H1 (cell line): ENCODE data around the gene ADAMTS17. TPM values are rescaled to one million over a fixed set of nuclear protein-coding genes. Genes with fewer than 3 reads are reported as not detected.

Experiments used
- CTCF ChIA-PET: fragments of 300-600 bp; sonication (Branson Sonifier 250); formaldehyde crosslinking; loops from one replicate; lab custom pipeline; 2021; ENCODE audit not compliant: partially characterized antibody; lab: Charles Lee
- POLR2A ChIA-PET: fragments of 300-600 bp; sonication (Branson Sonifier 250); formaldehyde crosslinking; loops from one replicate; lab custom pipeline; 2021; ENCODE audit warnings: inconsistent platforms; ENCODE audit not compliant: partially characterized antibody; lab: Charles Lee
- DNase-seq, 2 experiments: peaks; one replicate each; pipeline versions ENCODE4 v3.0.0 to v3.0.0-alpha.2; 2010 to 2022; ENCODE audit warnings: low spot score in 2 of 2, low read depth in 1 of 2, mixed read lengths in 1 of 2
- FAIRE-seq: peaks from 2 replicates; lab custom pipeline; 2011; peaks lifted over from hg19 to GRCh38; lab: Jason Lieb, UNC
- H2AFZ ChIP-seq: 2 replicates; pipeline ENCODE4 v1.8.1; 2012; ENCODE audit warnings: low read length, inconsistent platforms
- H2AK5ac ChIP-seq: 2 replicates; pipeline ENCODE4 v1.6.1; 2013; ENCODE audit warnings: low read depth, low read length
- H2BK120ac ChIP-seq: replicated peaks from 2 replicates; pipeline ENCODE3; 2013; ENCODE audit warnings: low read depth, low read length, inconsistent platforms
- H2BK12ac ChIP-seq: 2 replicates; pipeline ENCODE4 v1.6.1; 2013; ENCODE audit warnings: low read depth, low read length
- H2BK15ac ChIP-seq: 2 replicates; pipeline ENCODE4 v1.6.1; 2013; ENCODE audit warnings: low read length
- H2BK20ac ChIP-seq: 2 replicates; pipeline ENCODE4 v1.6.1; 2013; ENCODE audit warnings: low read length
- H2BK5ac ChIP-seq: 2 replicates; pipeline ENCODE4 v1.6.1; 2013; ENCODE audit warnings: low read depth, low read length
- H3K14ac ChIP-seq: 2 replicates; pipeline ENCODE4 v1.6.1; 2013; ENCODE audit warnings: inconsistent platforms; ENCODE audit not compliant: insufficient read length
- H3K18ac ChIP-seq: 2 replicates; pipeline ENCODE4 v1.6.1; 2013; ENCODE audit warnings: low read length; ENCODE audit errors: extremely low read depth
- H3K23ac ChIP-seq: 2 replicates; pipeline ENCODE4 v1.6.1; 2013; ENCODE audit warnings: inconsistent platforms; ENCODE audit not compliant: insufficient read length
- H3K23me2 ChIP-seq: 2 replicates; pipeline ENCODE4 v1.6.1; 2013; ENCODE audit warnings: low read depth, low read length
- H3K27ac ChIP-seq: 2 replicates; pipeline ENCODE4 v1.6.1; 2011; ENCODE audit warnings: low read depth, low read length, inconsistent platforms
- H3K27me3 ChIP-seq, 4 experiments: replicated peaks in 1 of 4; 1 replicate in 1 of 4; 2 replicates in 3 of 4; pipeline versions ENCODE4 v1.6.1 to v1.8.1; 2011 to 2013; ENCODE audit warnings: low read length in 3 of 4, mild to moderate bottlenecking in 3 of 4, inconsistent platforms in 2 of 4, mixed read lengths in 2 of 4, moderate library complexity in 1 of 4; ENCODE audit not compliant: control insufficient read depth in 3 of 4, insufficient read depth in 3 of 4; ENCODE audit errors: extremely low read depth in 1 of 4
- H3K36me3 ChIP-seq, 4 experiments: 2 replicates each; pipeline versions ENCODE4 v1.6.1 to v1.8.1; 2011 to 2013; ENCODE audit warnings: mild to moderate bottlenecking in 4 of 4, low read length in 3 of 4, moderate library complexity in 2 of 4, control low read depth in 1 of 4, inconsistent platforms in 1 of 4; ENCODE audit not compliant: insufficient read depth in 4 of 4, control insufficient read depth in 2 of 4
- H3K4ac ChIP-seq: replicated peaks from 2 replicates; pipeline ENCODE3; 2013; ENCODE audit warnings: low read length, low read depth, mixed read lengths, inconsistent platforms; ENCODE audit not compliant: insufficient read length
- H3K4me1 ChIP-seq, 4 experiments: replicated peaks in 1 of 4; 1 replicate in 1 of 4; 2 replicates in 3 of 4; pipeline versions ENCODE4 v1.6.1 to v1.8.1; 2011 to 2013; ENCODE audit warnings: low read length in 3 of 4, inconsistent platforms in 2 of 4, mixed read lengths in 1 of 4; ENCODE audit not compliant: insufficient read depth in 4 of 4, control insufficient read depth in 3 of 4
- H3K4me2 ChIP-seq, 2 experiments: 2 replicates each; pipeline versions ENCODE4 v1.6.1 to v1.8.1; 2011 to 2013; ENCODE audit warnings: low read depth in 2 of 2, low read length in 2 of 2, control low read depth in 1 of 2, inconsistent platforms in 1 of 2, mild to moderate bottlenecking in 1 of 2; ENCODE audit not compliant: insufficient read depth in 1 of 2
- H3K4me3 ChIP-seq, 4 experiments: fragments of 200-600, 300-600 bp in 1 of 4; sonication (generic), shearing (Covaris generic), sonication (Bioruptor Twin) in 1 of 4; 2 replicates each; pipeline versions ENCODE4 v1.5.1 to v1.8.1; 2011 to 2016; ENCODE audit warnings: low read length in 4 of 4, low read depth in 3 of 4, control low read depth in 2 of 4, inconsistent platforms in 2 of 4, mild to moderate bottlenecking in 2 of 4, mixed read lengths in 1 of 4, moderate library complexity in 1 of 4; ENCODE audit not compliant: insufficient read depth in 2 of 4; ENCODE audit errors: extremely low read depth in 1 of 4
- H3K56ac ChIP-seq: replicated peaks from 2 replicates; pipeline ENCODE3; 2013; ENCODE audit warnings: low read depth, mild to moderate bottlenecking, mixed read lengths, low read length, inconsistent platforms; ENCODE audit not compliant: insufficient read length
- H3K79me1 ChIP-seq: 2 replicates; pipeline ENCODE4 v1.6.1; 2013; ENCODE audit warnings: low read depth, low read length, control low read depth
- H3K79me2 ChIP-seq, 2 experiments: 2 replicates each; pipeline versions ENCODE4 v1.6.1 to v1.8.1; 2012 to 2013; ENCODE audit warnings: low read length in 2 of 2, mild to moderate bottlenecking in 2 of 2, inconsistent platforms in 1 of 2; ENCODE audit not compliant: insufficient read depth in 2 of 2, control insufficient read depth in 1 of 2
- H3K9ac ChIP-seq, 4 experiments: replicated peaks in 1 of 4; 1 replicate in 1 of 4; 2 replicates in 3 of 4; pipeline versions ENCODE4 v1.6.1 to v1.8.1; 2011 to 2013; ENCODE audit warnings: low read depth in 3 of 4, low read length in 3 of 4, control low read depth in 2 of 4, mild to moderate bottlenecking in 2 of 4, moderate library complexity in 2 of 4, inconsistent platforms in 1 of 4; ENCODE audit errors: extremely low read depth in 1 of 4
- H3K9me3 ChIP-seq, 2 experiments: 2 replicates each; pipeline versions ENCODE4 v1.6.1 to v1.8.1; 2012 to 2013; ENCODE audit warnings: mild to moderate bottlenecking in 2 of 2, moderate library complexity in 2 of 2, control low read depth in 1 of 2, inconsistent platforms in 1 of 2, low read depth in 1 of 2, low read length in 1 of 2, mixed read lengths in 1 of 2; ENCODE audit not compliant: insufficient read depth in 2 of 2
- H4K20me1 ChIP-seq, 2 experiments: replicated peaks in 1 of 2; 2 replicates each; pipeline versions ENCODE3 to v1.8.1; 2011 to 2013; ENCODE audit warnings: inconsistent platforms in 2 of 2, low read length in 2 of 2, mild to moderate bottlenecking in 1 of 2; ENCODE audit not compliant: insufficient read depth in 2 of 2, control insufficient read depth in 1 of 2
- H4K5ac ChIP-seq: 2 replicates; pipeline ENCODE4 v1.6.1; 2013; ENCODE audit warnings: low read length, low read depth, mixed read lengths, inconsistent platforms; ENCODE audit not compliant: insufficient read length
- H4K8ac ChIP-seq: 2 replicates; pipeline ENCODE4 v1.8.0; 2013; ENCODE audit warnings: mild to moderate bottlenecking, moderate library complexity, low read length, inconsistent platforms; ENCODE audit not compliant: insufficient read depth; ENCODE audit errors: extremely low read depth
- H4K91ac ChIP-seq: replicated peaks from 2 replicates; pipeline ENCODE3; 2013; ENCODE audit warnings: low read length, mixed read lengths, inconsistent platforms; ENCODE audit not compliant: insufficient read length
- ATF2 ChIP-seq: IDR thresholded peaks from 2 replicates; pipeline ENCODE4 v1.6.1; 2012; ENCODE audit warnings: low read length, inconsistent platforms
- WGBS, 2 experiments: shearing (Covaris generic) in 1 of 2; methylation state at CpG; one replicate each; pipeline versions ENCODE4 v1.1.6 to v1.1.7; 2013 to 2015; ENCODE audit warnings: low lambda C conversion rate in 2 of 2, mixed read lengths in 2 of 2, inconsistent platforms in 1 of 2, low coverage in 1 of 2, missing lambda C conversion rate in 1 of 2; ENCODE audit not compliant: insufficient replicate concordance in 2 of 2, insufficient coverage in 1 of 2, insufficient read length in 1 of 2; ENCODE audit errors: extremely low coverage in 1 of 2, missing lambda C conversion rate in 1 of 2; 5-methylcytosine and 5-hydroxymethylcytosine counted together
- polyA plus RNA-seq, 7 experiments: library from polyadenylated mRNA; depleted of rRNA in 3 of 7; stranded (reverse) in 5 of 7; unstranded in 2 of 7; fragments of >200 nt in 5 of 7; fragments of 200-250 nt in 2 of 7; gene quantifications; 1 replicate in 5 of 7; 2 replicates in 1 of 7; 4 replicates in 1 of 7; pipeline versions ENCODE4 v1.2.1 to v1.2.3, GENCODE V29; 2011 to 2013; ENCODE audit warnings: missing spikeins in 2 of 7, mixed read lengths in 2 of 7
- total RNA-seq: library from RNA; stranded (reverse); fragmentation: NEBNext Ultra II Directional; extraction: Animal tissue kit (Norgen Biotek cat#: 25700); gene quantifications from 2 replicates; pipeline ENCODE4 v1.2.1, GENCODE V29; 2021

Gene ADAMTS17
- total and polyA plus RNA-seq, 2 of the 8 experiments (the other 6 are each of a cell fraction or from before 2014, with no cell fraction given), result 0.51 to 1.7 TPM

GRCh38 chr15:100093211-100094126 is 248.3 kb downstream of the ADAMTS17 start:
- Histone ChIP-seq H3K36me3 (no peaks in the 10 kb centered on the region), H4K91ac (no peak overlapping the region), H3K4me1 (peaks cover 0 to 3% (median 0%) of the 10 kb centered on the region in 4 experiments; a peak in 1 of 7 replicates), H2BK5ac (no peak overlapping the region), H3K79me2 (no peaks in the 10 kb centered on the region), H3K4me3 (no peak overlapping the region), H2BK15ac (no peak overlapping the region), H3K23ac (no peak overlapping the region), H3K4me2 (no peak overlapping the region), H4K5ac (no peak overlapping the region), H3K79me1 (no peaks in the 10 kb centered on the region), H2BK120ac (no peak overlapping the region), H3K14ac (no peak overlapping the region), H3K23me2 (no peaks in the 10 kb centered on the region), H3K9me3 (no peaks in the 10 kb centered on the region), H3K56ac (no peak overlapping the region), H2BK20ac (no peak overlapping the region), H4K8ac (no peak overlapping the region), H2AFZ (no peak overlapping the region), H3K27me3 (no peaks in the 10 kb centered on the region), H2BK12ac (no peak overlapping the region), H4K20me1 (no peaks in the 10 kb centered on the region), H3K4ac (no peak overlapping the region), H3K18ac (no peak overlapping the region), H3K9ac (no peak overlapping the region), H3K27ac (no peak overlapping the region), H2AK5ac (no peak overlapping the region)
- CTCF ChIA-PET, result interaction anchor here (1.2 kb wide), 1 partner anchor 246 kb away, joined by 4 read pairs; no protein-coding TSS in a partner anchor
- POLR2A ChIA-PET, result no interaction called here
- no peak for TF ChIP-seq ATF2
- no peak for FAIRE-seq
- 90% methylated on average over 13 of the region's 13 CpGs; no CpG with 5 or more reads in 1 of the 2 experiments for WGBS, 2 experiments
- DNase-seq, result no peak
